ENCODE results near the gene NANS.

Gene NANS

GRCh38 chr9:98100456-98100855 lies 43.9 kb downstream of the NANS start:
- in situ Hi-C loops (cut with HindIII; ENCODE audit: low sequenced_read_pairs) = no loop called here
- no peak for DNase-seq (ENCODE audit: low read depth)
- TF ChIP-seq, protein P1, sequence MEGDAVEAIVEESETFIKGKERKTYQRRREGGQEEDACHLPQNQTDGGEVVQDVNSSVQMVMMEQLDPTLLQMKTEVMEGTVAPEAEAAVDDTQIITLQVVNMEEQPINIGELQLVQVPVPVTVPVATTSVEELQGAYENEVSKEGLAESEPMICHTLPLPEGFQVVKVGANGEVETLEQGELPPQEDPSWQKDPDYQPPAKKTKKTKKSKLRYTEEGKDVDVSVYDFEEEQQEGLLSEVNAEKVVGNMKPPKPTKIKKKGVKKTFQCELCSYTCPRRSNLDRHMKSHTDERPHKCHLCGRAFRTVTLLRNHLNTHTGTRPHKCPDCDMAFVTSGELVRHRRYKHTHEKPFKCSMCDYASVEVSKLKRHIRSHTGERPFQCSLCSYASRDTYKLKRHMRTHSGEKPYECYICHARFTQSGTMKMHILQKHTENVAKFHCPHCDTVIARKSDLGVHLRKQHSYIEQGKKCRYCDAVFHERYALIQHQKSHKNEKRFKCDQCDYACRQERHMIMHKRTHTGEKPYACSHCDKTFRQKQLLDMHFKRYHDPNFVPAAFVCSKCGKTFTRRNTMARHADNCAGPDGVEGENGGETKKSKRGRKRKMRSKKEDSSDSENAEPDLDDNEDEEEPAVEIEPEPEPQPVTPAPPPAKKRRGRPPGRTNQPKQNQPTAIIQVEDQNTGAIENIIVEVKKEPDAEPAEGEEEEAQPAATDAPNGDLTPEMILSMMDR (IDR thresholded peaks at IDR 0.05; ENCODE audit: low read depth, low read length, missing control alignments) = no peak
- no peak overlapping the region for H3K4me3 ChIP-seq (ENCODE audit: low read depth, low read length)

- no peak overlapping the region for H3K4me3 ChIP-seq (ENCODE audit: low read depth, low read length)
- in situ Hi-C loops (cut with HindIII; ENCODE audit: low sequenced_read_pairs) = no loop called here
- TF ChIP-seq, protein P1 (IDR thresholded peaks at IDR 0.05; ENCODE audit: low read depth, low read length, missing control alignments) = no peak
- no peak for DNase-seq (ENCODE audit: low read depth)
These were observed 44.9 kb downstream of the NANS start for GRCh38 chr9:98101416-98101815.

- TF ChIP-seq, protein P1 (IDR thresholded peaks at IDR 0.05; ENCODE audit: low read depth, low read length, missing control alignments) = no peak
- DNase-seq (ENCODE audit: low read depth) = no peak
- no peak overlapping the region for H3K4me3 ChIP-seq (ENCODE audit: low read depth, low read length)
- in situ Hi-C loops (cut with HindIII; ENCODE audit: low sequenced_read_pairs) = no loop called here
These were observed 45.3 kb downstream of the NANS start for GRCh38 chr9:98101868-98102273.

DNA sequence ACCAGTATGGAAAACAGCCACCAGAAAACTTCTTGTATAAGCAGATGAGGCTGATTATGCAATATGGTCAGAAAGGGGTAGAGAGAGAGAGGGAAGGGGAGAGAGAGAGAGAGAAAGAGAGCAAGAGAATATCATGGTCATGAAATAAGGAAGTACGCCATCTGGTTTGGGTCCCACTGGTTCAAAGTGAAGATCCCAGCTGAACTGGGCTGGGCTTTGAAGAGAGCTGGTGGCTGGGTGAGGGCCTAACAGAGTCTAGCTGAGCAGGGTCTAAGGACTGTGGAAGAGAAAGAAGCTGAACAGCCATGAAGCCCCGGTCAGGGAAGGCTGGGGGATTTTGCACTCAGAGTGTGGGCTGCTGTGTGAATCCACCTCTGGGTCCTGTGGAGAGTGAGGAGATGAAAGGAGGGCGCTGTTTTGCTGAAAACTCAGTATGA lies 47.9 kb downstream of the NANS start:
- TF ChIP-seq, protein P1 (IDR thresholded peaks at IDR 0.05; ENCODE audit: low read depth, low read length, missing control alignments) = no peak
- in situ Hi-C loops (cut with HindIII; ENCODE audit: low sequenced_read_pairs) = no loop called here
- no peak overlapping the region for H3K4me3 ChIP-seq (ENCODE audit: low read depth, low read length)
- DNase-seq (ENCODE audit: low read depth) = no peak

- no peak overlapping the region for H3K4me3 ChIP-seq (ENCODE audit: low read depth, low read length)
- TF ChIP-seq, protein P1 (IDR thresholded peaks at IDR 0.05; ENCODE audit: low read depth, low read length, missing control alignments) = no peak
- in situ Hi-C loops (cut with HindIII; ENCODE audit: low sequenced_read_pairs) = no loop called here
- no peak for DNase-seq (ENCODE audit: low read depth)
These were observed 48.5 kb downstream of the NANS start for GRCh38 chr9:98105006-98105405.

GRCh38 chr9:98107926-98108325 lies 51.4 kb downstream of the NANS start:
- TF ChIP-seq, protein P1 (IDR thresholded peaks at IDR 0.05; ENCODE audit: low read depth, low read length, missing control alignments) = no peak
- no peak overlapping the region for H3K4me3 ChIP-seq (ENCODE audit: low read depth, low read length)
- in situ Hi-C loops (cut with HindIII; ENCODE audit: low sequenced_read_pairs) = no loop called here
- no peak for DNase-seq (ENCODE audit: low read depth)

Measured in astrocyte of the cerebellum (primary cell).